Measurements from ENCODE around the gene SLX4IP. TPM values are rescaled to one million over a fixed set of nuclear protein-coding genes. Genes with fewer than 3 reads are reported as not detected.

The SLX4IP gene
- total RNA-seq, 1 experiment from 2014 or later: 11.1 TPM

DNA sequence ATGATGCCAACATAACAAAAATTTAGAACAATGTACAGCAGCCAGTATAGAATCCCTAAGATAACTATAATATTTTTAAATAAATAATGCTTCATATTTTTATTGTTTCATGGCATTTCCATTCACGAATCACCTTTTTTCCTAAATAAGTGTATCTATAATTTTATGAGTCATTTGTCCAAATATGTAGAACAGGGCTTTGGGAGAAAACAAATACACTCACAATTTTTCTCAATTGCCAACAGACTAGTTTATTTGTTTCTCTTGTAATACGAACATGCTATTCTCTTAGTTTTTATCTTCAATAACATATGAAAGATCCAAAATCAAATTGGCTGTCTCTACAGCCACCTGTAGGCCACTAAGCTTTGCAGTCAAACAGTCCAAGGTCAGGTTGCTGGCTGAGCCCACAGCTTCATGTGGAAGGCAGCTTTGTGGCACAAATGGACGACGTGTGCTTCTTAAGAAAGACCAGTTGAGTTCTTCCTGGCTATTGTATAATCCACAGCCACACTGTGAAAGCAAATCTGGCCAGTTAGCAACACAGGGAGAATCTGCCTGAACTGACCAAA, 30.1 kb upstream of the SLX4IP start:
- no peak overlapping the region for H3K4me3 ChIP-seq (replicated peaks in 1 of 2; ENCODE audit: low read depth in 1 of 2, low read length in 2 of 2)
- CTCF ChIA-PET: no interaction called here
- intact Hi-C loops (cut with micrococcal nuclease): no loop called here
- H4K20me1 ChIP-seq (ENCODE audit: insufficient read depth): no peaks in the 10 kb centered on the region
- H3K4me1 ChIP-seq (ENCODE audit: control insufficient read depth in 1 of 2, insufficient read depth in 2 of 2, low read length in 2 of 2): no peaks in the 10 kb centered on the region
- ATAC-seq (no peak), DNase-seq (ENCODE audit: low read depth, low spot score) (no peak)
- RAD21 ChIA-PET (ENCODE audit: low non-redundant PET in 1 of 2, low total read pairs in 2 of 2, uncharacterized antibody in 2 of 2, unreplicated experiment in 2 of 2): no interaction called here
- no peaks in the 10 kb centered on the region for H3K79me2 ChIP-seq (ENCODE audit: insufficient read depth, low read length)
- no peak overlapping the region for H3K27ac ChIP-seq (ENCODE audit: low read depth, low read length)
- H2AFZ ChIP-seq (ENCODE audit: low read depth, low read length, poor library complexity, severe bottlenecking): no peak overlapping the region
- H3K9ac ChIP-seq (ENCODE audit: low read length): no peak overlapping the region
- no peaks in the 10 kb centered on the region for H3K9me2 ChIP-seq (ENCODE audit: insufficient read depth)
- no TSS peak for BruUV-seq (replicated peaks)
- POLR2A ChIA-PET: no interaction called here
- no peaks in the 10 kb centered on the region for H3K27me3 ChIP-seq (ENCODE audit: insufficient read depth, low read length)
- peaks cover 6 to 13% of the 10 kb centered on the region in 2 experiments; a peak in 3 of 4 replicates for H3K36me3 ChIP-seq (ENCODE audit: control insufficient read depth in 1 of 2, insufficient read depth in 2 of 2, low read length in 2 of 2)
- H3K4me2 ChIP-seq (ENCODE audit: low read length): no peak overlapping the region
- no peaks in the 10 kb centered on the region for H3K9me3 ChIP-seq (ENCODE audit: control insufficient read depth in 1 of 2, insufficient read depth in 1 of 2, low read depth in 1 of 2, low read length in 2 of 2)
- TF ChIP-seq ZFX (IDR thresholded peaks at IDR 0.05) (no peak), FOSL1 (IDR thresholded peaks at IDR 0.05; ENCODE audit: low read depth) (no peak), CEBPB (IDR thresholded peaks at IDR 0.05; ENCODE audit: low read depth) (no peak), CBX3 (IDR thresholded peaks at IDR 0.05; ENCODE audit: low read depth) (no peak), EZH2phosphoT487 (IDR thresholded peaks at IDR 0.05; ENCODE audit: borderline replicate concordance) (no peak), YY1 (IDR thresholded peaks at IDR 0.05; ENCODE audit: extremely low read depth, insufficient replicate concordance, low read depth, low read length) (no peak)
- TF ChIP-seq, protein P1, sequence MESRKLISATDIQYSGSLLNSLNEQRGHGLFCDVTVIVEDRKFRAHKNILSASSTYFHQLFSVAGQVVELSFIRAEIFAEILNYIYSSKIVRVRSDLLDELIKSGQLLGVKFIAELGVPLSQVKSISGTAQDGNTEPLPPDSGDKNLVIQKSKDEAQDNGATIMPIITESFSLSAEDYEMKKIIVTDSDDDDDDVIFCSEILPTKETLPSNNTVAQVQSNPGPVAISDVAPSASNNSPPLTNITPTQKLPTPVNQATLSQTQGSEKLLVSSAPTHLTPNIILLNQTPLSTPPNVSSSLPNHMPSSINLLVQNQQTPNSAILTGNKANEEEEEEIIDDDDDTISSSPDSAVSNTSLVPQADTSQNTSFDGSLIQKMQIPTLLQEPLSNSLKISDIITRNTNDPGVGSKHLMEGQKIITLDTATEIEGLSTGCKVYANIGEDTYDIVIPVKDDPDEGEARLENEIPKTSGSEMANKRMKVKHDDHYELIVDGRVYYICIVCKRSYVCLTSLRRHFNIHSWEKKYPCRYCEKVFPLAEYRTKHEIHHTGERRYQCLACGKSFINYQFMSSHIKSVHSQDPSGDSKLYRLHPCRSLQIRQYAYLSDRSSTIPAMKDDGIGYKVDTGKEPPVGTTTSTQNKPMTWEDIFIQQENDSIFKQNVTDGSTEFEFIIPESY (IDR thresholded peaks at IDR 0.05; ENCODE audit: extremely low read depth, insufficient replicate concordance, low read length): no peak

Data from HCT116 (cell line).